Endothelial cell of hepatic sinusoid (primary cell): ENCODE results near the gene ME3.
"Not testable (repeated sequence)": the region's sequence is repeated elsewhere in the genome, so short reads cannot be mapped to it uniquely, and the experiment has no call there.

Experiments
- in situ Hi-C: cut with HindIII; loops from 2 replicates; pipeline ENCODE4 v1.10.0; 2017; ENCODE audit warnings: low sequenced_read_pairs

ME3 gene

DNA sequence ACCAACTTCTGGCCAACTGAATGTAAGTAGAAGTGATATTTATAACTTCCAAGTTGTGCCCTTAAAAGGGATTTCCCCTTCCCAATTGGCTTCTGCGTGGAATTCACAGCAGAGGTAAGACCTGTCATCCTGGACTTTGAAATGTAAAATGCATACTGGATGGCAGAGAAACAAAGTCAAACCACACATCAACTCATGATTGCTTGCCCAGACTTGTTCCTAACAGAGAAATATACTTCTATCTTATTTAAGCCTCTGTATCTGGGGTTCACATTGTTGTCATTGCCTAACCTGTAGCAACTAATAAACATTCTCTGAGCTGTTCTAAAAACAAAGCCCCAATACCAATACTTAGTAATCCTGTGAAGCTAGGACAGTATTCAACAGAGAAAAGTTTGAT lies 6.2 kb downstream of the ME3 start:
- in situ Hi-C loops: no loop called here

DNA sequence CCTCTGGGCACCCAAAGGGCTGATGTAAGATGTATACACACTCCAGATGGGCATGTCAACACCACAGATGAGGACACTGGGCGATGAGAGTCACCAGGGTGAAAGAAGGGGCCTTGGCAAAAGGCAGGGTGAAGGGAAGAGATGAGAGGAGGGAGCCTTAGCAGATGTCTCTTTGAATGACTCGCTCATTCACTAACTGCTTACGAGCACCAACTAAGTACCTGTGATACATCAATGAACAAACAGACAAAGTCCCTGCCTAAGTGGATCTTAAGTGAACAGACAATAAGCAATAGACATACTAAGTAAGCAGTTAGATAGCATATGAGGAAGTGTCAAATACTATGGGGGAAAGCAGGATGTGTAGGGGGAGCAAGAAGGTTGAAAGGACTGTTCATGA lies 7.5 kb downstream of the ME3 start:
- in situ Hi-C loops: no loop called here

- in situ Hi-C loops: no loop called here
These were observed 8.7 kb downstream of the ME3 start for GRCh38 chr11:86663761-86664160.

DNA sequence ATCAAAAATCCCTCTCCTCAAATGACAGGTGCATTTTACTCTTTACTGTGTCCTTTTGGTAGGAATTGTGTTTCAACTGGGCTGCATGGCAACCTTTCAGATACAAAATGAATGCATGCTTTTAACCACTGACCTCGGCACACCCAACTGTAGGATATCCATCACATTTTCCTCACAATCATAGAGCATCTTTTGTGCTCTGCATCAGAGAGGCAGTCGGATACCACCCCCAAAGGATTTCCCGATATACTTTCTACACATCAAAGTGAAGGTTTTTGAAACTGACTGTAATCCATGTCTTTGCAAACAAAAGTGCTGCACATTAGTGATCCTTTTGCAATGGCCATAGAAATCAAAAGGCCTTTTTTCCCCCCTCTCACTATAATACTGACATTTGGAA lies 9.1 kb downstream of the ME3 start:
- in situ Hi-C loops: no loop called here

GRCh38 chr11:86660736-86661135 lies 11.7 kb downstream of the ME3 start:
- in situ Hi-C loops: no loop called here

GRCh38 chr11:86660088-86660487 lies 12.3 kb downstream of the ME3 start:
- in situ Hi-C loops: no loop called here

DNA sequence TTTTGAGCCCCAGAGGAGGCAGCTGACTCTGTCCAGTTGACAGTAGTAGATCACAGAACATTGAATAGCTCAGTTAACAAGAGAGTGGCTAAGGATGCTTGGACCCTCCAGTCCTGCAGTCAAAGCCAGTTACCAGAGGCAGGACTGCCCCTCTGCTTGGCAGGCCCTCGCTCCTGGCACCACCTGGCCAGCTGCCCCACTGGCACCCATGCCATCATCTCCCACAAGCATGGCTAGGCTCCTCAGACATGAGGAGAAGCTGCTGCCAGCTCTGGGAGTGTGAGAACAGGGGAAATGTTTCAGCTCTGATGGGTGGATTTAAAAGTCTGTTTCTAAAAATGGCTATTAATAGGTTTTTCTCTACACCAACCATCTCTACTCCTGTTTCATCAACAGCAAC lies 13.9 kb downstream of the ME3 start:
- in situ Hi-C loops: no loop called here

GRCh38 chr11:86645212-86645611 lies 27.2 kb downstream of the ME3 start:
- in situ Hi-C loops: not testable (repeated sequence)

- in situ Hi-C loops: loop anchor here (5.0 kb wide), 1 partner anchor 33 kb away; no protein-coding TSS in a partner anchor
These were observed 28.1 kb downstream of the ME3 start for GRCh38 chr11:86644291-86644690.

DNA sequence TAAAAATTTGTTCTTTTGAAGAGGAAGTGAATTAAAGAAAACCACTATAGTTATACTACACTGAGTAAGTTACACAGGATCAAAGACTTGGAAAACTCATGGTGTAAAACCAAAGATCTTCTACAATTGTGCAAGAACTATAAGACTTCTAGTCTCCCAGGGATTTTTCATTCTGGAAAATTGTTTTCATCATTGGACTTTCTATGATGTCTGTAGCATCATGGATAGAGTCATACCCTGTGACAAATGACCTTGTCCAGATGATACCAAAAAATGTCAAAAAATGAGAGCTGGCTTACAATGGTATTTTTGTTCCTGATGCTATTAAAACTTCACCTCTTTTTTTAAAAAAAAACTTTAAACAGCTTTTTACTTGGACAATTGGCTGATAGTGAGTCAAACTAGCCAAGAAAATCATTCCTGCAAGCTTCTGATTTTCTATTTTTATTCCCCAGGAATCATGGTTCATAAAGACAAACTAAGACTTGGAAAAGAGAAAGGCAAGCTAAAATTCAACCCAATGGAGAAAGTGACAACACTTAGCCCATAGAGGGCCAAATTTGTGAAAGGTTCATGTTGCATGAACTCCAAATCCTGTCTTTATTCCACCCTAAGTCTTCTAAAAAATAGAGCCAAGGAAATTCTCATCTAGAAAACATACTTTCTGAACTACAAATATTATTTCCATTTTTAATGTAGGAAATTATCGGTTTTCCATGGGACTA lies 30.7 kb downstream of the ME3 start:
- in situ Hi-C loops: loop anchor here (5.0 kb wide), 1 partner anchor 36 kb away; no protein-coding TSS in a partner anchor

DNA sequence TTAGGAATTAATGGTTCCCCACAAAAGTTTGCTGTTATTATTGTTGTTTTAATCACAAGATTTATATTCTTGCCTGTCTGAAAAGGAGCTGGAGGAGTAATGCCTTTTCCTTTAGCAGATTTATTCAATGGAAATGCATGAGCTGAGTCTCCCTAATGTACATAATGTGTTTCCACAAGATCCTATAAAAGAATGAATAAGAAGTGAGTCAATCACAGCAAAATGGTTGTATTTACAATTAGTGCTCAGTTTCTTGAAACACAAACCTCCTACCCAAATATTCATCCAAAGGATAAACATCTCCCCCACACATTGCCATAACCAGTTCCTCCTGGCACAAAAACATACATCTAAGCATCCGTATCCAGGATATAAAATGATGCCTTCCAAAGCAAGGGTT lies 33.3 kb downstream of the ME3 start:
- in situ Hi-C loops: no loop called here

GRCh38 chr11:86638673-86639072 lies 33.7 kb downstream of the ME3 start:
- in situ Hi-C loops: no loop called here

- in situ Hi-C loops: no loop called here
These were observed 34.4 kb downstream of the ME3 start for GRCh38 chr11:86637988-86638387.

- in situ Hi-C loops: no loop called here
These were observed 36.1 kb downstream of the ME3 start for GRCh38 chr11:86636275-86636674.

- in situ Hi-C loops: no loop called here
These were observed 39.7 kb downstream of the ME3 start for GRCh38 chr11:86632499-86633269.

DNA sequence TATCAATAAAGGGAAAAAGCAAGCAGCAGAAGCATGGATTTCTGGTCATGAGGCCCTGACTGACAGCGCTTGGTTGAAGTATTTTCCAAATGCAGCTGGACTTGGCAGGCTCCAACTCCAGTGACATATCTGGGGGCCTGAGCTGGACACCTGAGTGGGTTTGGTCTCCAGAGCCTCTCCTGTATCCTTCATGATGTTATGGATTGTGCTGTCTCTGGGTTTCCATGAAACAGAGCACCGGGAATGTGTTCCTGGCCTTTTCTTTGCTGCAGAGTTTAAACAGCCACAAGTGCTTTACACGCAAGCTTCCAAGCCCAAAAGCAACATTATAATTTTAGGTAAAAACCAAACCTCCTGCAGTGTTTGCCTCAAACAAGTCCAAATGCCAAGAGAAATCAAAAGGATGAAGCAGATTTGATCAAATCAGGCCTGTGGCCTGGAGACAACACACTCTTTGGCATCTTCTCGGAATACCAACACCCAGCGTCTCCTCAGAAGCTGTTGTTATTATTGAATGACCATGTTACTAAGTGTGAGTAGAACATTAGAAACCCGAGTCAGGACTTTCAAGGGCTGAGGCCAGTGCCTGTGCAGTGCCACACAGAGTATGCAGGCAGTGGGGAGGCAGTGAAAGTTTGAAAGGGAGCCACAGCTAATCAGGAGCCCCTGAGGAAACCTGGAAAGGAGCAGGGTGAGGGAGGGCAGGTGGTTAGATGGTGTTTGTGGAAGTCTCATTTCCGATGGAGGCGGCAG lies 42.0 kb downstream of the ME3 start:
- in situ Hi-C loops: no loop called here

DNA sequence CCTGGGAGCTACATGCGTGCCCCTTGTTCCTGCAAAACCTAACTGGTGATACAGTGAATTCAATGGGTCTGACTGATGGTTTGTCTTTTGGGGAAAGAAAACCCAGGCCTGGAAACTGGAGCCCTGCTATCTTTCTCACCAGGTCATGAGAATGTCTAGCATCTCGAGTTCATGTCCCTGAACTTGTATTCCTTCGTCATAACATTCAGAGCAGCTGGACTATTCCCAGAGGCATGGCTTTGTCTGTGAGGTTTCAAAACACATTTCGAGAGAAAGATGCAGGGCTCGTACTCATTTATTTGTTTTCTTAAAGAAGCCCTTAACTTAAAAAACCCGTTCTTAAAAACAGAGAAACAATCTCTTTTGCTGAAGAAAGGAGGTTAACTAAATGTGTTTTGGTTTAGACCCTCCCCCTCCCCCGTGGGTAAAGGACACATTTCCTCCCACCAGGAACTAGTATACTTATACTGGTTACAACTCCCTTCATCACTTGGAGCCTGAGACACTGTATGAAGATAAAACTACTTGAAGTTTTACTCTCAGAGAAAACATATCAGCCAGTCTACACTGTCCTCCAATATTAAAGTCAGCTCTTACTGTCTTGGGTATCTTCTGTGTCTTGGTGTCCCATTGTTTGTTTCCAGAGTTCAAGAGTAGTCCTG lies 43.2 kb downstream of the ME3 start:
- in situ Hi-C loops: no loop called here

DNA sequence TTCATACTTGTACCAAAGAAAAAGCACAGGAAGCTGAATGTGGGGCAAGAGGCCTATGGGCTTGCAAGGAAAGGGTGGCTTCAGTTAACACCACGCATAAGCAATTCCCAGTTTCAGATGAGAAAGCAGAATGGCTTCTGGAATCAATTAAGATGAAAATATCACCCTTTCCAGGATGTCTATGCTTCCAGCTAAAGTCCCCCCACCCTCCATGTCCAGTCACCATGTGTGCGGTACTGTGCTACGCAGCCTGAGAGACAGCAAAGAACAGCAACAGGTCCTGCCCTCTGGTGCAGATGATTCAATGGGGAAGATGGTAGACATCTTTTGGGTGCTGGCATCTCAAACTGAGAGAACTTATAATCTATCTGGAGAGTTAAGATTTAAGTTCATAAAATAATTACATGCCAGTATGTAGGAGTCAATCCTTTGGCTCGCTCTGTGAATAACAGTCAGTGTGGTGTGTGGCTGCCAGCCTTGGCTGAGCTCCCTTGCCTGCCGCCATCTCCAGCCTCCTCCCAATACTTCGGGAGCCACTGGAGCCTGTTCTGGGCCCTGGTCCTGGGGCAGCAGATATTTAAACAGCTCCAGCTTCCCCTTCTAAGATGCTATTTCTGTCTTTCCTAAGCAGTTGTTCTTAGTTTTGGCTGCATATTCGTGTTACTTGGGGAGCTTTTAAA lies 44.5 kb downstream of the ME3 start:
- in situ Hi-C loops: no loop called here

- in situ Hi-C loops: no loop called here
These were observed 46.4 kb downstream of the ME3 start for GRCh38 chr11:86625981-86626380.

DNA sequence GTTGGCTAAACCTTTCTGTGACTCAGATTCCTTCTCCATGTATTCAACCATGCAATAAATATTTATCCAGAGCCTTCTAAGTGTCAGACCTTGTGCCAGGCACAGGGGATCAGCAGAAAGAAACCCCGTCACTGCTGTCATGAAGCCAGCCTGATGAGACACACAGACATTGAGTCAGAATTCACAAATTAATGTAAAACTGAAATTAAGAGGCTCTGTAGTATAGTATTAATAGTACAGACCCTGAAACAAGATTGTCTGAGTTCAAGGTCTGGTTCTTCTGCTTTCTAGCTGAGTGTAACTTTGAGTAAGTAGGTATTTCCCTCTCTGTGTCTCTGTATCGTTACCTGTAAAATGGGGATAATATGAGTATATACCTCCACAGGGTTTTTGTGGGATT lies 46.9 kb downstream of the ME3 start:
- in situ Hi-C loops: no loop called here

GRCh38 chr11:86624366-86624765 lies 48.0 kb downstream of the ME3 start:
- in situ Hi-C loops: no loop called here
